ENCODE data around the gene BTBD18.

The BTBD18 gene

DNA sequence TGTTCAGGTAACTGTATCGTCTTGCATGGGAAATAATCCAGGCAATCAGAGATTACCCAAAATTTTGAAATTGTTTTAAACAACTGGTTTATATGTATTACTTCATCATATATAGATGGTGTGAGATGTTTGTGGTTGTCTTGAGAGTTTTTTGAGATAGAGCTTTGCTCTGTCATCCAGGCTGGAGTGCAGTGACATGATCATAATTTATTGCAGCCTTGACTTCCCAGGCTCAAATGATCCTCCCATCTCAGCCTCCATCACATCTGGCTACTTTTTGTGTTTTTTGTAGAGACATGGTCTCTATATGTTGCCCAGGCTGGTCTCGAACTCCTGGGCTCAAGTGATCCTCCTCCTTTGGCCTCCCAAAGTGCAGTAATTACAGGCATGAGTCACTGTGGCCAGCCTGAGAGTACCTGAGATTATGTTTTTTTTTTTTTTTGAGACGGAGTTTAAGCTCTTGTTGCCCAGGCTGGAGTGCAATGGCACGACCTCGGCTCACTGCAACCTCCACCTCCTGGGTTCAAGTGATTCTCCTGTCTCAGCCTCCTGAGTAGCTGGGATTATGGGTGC, 21.5 kb upstream of the BTBD18 start:
- DNase-seq, result no peak

DNA sequence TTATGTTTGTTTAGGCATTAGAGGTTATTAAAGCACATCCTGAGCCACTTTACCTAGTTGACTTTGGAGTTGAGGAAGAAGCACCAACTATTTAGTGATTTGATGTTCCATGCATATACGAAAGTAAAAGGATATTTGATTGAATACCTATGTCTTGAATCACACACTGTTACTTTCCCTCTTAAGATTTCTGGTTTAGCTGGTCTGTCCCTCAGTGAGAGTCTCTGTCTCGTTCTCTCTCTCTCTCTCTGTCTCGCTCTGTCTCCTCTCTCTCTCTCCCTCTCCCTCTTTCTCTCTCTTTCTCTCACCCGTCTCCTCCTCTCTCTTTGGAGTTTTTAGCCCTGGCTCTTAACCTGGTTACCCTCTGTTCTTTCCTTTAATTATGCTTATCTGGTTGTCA, 20.9 kb upstream of the BTBD18 start:
- no peak for DNase-seq

DNA sequence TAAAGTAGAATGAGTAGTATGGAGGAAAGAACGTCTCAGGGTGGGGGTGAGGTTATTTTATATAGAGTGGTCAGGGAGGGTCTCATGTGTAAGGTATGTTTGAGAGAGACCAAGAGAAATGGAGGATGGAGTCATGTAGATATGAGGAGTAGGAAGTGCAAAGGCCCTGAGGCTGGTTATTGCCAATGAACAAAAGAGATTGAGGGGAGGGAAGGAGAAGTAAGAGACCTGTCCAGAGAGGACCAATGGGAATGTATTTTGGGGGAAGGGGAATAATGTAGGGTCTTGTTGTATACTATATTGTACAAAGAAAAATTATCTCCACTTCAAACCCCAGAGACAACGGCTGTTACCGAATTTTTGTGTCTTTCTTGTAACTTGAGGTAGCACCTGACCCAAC, 19.7 kb upstream of the BTBD18 start:
- no peak for DNase-seq

DNA sequence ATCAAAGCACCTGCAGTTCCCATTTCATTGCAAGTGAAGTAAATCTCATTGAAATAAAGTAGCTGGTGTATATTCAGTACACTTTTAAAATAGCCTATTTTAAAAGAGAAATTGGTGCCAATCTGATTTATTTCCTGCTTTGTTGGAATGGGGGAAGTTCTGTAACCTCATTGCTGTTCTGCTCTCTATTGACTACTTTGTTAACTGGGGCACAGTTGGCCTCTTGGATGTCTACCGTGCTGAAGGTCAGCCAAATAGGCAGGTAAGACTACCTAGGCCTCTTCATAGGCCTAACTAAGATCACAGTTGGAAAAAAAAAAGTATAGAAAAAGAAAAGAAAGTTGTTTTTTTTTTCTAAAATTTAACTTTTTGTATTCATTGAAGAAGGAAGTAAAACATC, 19.2 kb upstream of the BTBD18 start:
- no peak for DNase-seq

DNA sequence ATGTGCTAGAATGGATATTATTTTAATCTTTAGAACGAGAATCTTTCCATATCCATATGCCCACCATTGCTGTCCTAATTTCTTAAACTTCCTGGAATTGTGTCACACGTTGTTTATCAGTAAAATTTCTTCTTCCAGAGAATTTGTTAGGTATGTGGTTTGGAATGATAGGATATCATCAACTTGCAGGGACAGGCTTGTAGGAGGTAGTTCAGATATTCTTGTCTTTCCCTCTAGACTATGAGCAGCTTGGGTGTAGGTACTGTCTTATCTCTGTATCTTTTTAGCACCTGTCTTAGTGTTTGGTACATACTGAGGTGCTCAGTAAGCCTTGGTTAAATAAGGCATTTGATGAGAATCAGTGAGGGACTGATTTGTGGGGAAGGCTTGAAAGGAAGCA, 13.4 kb upstream of the BTBD18 start:
- no peak for DNase-seq

DNA sequence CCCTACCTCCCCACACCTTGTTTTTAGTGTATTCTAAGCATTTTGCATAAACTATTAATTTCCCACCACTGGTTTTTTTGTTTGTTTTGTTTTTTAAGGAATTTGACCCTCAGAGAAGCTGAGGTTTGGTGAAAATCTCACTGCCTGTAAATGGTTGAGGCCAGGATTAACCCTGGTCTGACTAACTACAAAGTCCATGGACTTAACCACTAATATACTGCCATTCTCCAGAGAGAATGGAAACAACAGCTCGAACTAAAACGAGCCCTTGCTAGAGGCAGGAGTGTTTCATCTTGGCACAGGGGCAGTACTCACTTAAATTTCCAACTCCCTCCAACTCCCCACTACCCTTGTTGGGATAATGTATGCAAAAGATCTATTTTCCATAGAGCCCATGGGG, 12.9 kb upstream of the BTBD18 start:
- no peak for DNase-seq

DNA sequence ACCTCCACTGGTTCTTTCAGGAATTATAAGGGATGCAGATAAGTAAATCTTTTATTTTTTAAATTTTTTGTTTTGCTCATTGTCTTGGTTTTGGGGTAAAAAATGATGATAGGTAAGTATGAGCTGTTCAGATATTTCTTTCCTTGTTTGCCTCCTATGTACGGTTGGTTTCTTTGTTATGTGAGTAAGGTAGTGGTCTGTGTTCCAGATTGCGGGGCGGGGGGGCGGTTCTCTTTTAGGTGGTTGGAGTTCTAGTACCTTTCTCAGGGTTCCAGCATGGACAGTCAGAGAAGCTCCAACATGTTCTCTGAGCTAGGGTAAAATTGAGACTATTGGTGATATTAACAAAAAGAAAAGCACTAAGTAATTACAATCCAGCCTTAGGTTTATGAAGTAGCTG, 12.4 kb upstream of the BTBD18 start:
- no peak for DNase-seq

DNA sequence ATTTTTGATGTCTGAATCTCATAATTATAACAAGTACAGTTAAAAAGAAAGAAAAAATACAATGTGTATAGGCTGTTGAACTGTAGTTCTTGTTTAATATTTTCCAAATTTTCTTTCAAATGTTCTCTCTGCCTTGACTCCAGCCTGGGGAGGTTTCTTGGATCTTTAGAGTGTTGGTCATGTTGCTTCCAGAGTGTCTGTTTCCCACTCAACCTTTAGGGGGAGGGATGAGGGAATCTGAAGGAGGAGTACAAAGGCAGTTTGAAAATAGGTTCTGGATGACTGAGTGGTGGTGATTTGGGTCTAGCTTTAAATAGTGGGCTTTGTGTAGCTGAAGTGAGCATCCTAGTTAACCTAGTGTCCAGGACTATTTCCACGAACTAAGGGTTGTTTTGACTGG, 11.9 kb upstream of the BTBD18 start:
- no peak for DNase-seq

DNA sequence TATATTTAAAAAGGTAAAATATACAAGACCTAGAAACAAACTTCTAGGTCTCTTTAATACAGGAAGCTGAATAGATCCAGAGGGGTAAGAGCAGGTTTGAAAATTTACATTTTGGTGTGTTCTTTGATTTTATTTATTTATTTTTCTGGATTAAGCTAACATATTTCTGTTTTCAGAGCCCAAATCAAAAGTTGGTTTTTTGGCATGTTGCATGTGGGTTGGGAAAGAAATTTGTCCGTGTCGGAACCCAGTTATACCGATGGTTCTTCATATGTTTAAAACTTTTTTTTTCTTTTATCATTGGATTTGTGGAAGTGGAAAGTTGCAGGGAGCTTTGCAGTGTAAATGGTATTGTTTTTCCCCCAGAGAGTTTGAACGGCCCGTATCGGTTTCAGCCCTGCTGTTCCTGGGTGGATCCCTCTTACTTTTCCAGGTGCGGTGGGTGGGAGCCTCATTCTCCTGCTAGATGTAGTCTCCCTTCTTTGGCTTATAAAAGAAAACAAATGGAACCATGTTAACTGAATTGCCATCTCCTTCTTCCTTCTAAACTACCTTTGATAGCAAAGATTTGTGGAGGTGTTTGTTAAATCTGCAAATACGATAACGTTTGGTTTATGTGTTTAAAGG, 10.7 kb upstream of the BTBD18 start:
- no peak for DNase-seq

DNA sequence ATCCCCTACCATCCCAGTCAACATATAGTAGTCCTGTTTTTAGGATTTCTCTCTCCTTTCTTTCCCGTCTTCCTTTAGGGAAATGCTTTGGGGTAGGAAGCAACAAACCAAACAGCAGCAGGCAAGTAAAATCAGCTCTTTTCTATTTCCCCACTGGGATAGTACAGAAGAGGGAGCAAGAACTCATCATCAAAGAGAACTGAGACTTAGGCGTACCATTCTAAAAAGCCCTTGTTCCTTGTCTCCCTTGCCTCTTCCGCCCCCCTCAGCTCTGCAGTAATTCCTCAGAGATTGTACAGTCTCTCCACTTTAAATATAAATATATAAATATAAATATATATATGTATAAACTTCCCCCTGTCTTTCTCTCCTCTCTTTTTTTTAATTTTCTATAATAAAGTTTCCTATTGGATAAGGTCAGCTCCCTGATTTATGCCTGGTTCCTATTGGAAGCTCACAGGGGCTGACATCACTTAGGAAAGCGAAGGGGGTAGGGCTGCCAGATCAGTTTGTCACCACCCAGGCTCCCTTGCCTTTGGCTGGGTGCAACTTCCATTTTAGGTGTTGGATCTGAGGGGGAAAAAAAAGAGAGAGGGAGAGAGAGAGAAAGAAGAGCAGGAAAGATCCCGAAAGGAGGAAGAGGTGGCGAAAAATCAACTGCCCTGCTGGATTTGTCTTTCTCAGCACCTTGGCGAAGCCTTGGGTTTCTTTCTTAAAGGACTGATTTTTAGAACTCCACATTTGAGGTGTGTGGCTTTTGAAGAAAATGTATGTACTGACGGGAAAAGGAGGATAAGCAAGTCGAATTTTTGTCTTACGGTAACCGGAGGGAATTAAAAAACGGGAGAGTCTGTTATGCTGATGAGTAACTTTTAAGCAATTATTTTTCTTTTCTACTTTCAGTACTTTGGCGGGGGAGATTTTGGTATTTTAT, 9.9 kb upstream of the BTBD18 start, which contains the start of gene CTNND1:
Gene CTNND1 (plus strand): TSS at position 502 of the 934 bp plus-strand sequence. CDS start 29,677 bp downstream, outside the sequence.
- no peak for DNase-seq

DNA sequence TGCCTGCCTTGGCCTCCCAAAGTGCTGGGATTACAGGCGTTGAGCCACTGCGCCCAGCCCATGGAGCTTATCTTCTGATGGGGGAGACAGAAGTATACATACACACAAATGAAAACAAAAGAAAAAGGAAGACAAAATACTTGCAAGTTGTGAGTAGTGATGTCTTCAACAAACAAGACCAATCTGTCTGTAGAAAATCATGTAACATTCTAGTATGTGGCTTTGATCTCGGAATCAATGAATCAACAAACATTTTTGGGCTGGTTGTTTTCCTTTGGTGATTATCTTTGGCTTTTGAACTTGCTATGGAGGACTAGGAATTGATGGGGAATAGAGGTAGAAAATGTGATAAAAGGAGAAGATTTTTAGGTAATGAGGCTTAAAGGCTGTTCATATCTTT, 6.6 kb upstream of the BTBD18 start:
- DNase-seq, result no peak

DNA sequence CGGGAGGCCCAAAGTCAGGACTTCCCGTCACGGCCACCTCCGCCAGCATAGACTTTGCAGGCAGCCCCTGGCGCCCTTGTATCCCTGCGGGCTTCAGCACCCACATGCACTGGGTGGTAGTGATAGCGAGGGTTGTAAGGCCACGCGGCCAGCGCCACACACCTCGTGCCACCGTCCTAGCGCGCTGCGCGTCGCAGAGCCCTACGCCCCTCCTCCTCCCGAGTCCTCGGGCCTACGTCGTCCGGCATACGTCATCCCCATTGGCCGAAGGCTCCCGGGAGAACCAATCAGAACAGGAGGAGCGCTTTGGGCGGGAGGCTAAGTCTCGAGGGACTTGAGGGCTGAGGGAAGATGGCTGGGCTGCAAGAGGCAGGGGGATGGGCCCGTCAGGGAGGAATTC, 1.3 kb upstream of the BTBD18 start:
- no peak for DNase-seq

DNA sequence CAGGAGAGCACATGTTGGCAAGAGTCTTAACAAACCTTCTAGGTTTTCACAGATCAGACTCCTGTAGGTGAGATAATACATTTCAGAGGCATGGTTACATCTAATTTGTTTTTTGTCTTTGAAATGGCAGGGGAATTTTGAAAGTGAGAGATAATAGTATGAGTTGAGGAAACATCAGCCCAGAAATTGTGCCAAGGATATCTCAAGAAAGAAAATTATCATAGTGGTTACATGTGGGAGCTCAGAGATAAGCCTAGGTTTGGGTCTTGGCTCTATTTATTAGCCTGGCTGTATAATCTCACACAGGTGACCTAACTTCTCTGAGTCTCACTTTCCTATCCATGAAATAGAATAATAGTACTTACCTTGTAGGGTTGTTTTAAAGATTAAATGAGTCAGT, 443 bp downstream of the BTBD18 start:
- DNase-seq, result no peak

DNA sequence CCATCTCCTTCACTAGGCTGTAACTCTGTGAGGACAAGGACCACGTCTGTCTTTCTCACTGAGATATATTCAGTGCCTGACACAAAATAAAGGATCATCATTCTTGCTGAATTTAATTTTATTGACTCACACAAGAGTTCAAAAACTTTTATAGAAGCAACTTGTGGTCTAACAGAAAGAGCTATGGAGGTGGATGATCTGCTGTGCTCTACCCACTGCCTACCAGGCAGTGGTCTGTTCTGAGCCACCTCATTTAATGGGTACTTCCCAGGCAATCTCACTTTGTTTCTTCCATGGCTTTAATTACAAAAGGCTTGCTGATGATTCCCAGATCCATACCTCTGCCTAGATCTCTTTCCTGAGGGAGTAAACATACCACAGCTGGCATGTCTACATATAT, 4.7 kb downstream of the BTBD18 start:
- DNase-seq, result no peak

DNA sequence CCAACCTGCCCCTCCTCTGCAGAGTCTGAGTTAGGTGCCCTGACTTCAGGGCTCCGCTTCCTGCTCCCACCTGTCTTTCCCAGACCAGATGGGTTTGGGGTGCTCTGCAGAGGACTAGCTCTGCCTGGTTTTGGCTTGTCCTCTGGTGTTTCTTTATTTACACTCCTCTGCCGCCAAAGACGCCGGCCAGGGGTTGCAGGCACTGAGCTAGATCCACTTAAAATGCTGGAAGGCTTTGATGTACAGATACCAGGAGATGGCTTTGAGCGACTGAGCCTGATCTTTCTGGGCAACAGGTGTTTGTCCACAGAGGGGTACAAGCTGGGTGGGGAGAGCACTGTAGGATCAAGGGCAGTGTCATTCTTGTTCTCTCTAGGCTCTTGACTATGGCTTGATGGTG, 6.4 kb downstream of the BTBD18 start:
- DNase-seq, result no peak

DNA sequence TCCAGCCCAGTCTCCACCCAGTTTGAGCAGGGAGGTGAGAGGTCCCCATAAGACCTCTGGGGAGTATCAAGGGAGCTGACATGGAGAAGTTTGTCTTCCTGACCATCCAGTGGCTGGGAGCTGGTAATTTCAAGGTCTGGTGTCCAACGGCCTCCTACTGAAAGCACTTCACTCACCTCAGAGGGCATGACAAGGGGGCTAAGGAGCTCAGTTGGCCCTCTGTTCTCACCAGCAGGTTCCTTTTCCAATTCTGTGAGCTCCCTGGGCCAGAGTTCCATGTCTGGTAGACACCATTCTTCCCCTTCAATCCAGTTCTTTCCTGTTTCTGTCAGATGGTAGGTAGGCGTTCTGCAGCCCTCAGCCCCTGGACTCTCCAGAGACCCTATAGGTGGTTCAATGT, 7.3 kb downstream of the BTBD18 start:
- no peak for DNase-seq

DNA sequence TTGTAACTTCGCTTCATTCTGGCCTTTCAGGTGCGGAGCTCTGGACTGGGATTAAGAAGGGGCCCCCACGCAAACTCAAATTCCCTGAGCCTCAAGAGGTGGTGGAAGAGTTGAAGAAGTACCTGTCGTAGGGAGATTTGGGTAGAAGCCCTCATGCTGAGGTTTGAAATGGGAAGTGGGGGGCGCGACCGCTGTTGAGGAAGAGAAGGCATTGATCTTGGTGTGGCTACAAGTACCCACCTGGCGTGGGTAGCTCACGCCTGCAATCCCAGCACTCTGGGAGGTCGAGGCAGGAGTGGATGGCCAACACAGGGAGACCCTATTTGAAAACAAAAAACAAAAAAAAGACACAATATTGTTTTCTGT, 9.5 kb downstream of the BTBD18 start:
- no peak for DNase-seq

DNA sequence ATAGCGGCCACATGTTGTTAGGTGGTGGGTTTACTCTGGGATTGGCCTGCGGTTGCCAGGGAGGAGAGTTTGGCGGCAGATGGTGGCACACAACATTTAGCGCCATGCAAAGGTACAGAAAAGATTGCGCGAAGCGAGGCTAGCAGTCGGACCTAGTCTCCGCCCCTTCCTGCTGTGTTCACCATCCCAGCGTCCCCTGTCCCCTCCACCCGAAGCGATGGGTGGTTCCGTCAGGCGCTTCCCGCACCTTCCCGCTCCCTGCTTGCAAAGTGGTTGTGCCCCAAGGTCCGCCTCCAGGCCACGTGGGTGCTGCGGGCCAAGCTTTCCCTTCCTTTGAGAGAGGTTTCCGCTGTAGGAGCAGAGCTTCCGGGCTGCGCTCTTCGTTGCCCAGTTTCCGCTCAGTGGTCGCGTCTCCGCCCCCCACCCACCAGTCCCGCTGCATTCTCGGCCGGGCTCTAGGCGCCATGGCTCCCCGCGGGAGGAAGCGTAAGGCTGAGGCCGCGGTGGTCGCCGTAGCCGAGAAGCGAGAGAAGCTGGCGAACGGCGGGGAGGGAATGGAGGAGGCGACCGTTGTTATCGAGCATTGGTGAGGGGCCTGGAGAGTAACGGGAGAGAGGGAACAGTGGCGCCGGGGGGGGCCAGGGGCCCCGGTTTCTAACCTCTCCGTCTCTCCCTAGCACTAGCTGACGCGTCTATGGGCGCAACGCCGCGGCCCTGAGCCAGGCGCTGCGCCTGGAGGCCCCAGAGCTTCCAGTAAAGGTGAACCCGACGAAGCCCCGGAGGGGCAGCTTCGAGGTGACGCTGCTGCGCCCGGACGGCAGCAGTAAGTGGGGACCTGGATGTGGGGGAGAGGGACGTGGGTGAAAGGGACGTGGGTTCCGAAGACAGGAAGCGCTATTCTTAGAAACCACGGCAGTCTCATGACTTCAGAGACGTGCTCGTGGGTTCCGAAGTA, 10.2 kb downstream of the BTBD18 start, which contains the start of gene SELENOH:
Gene SELENOH (plus strand): TSS at position 360 of the 955 bp plus-strand sequence. CDS start 105 bp downstream, at position 465.
- peak; percentile 86 for DNase-seq

DNA sequence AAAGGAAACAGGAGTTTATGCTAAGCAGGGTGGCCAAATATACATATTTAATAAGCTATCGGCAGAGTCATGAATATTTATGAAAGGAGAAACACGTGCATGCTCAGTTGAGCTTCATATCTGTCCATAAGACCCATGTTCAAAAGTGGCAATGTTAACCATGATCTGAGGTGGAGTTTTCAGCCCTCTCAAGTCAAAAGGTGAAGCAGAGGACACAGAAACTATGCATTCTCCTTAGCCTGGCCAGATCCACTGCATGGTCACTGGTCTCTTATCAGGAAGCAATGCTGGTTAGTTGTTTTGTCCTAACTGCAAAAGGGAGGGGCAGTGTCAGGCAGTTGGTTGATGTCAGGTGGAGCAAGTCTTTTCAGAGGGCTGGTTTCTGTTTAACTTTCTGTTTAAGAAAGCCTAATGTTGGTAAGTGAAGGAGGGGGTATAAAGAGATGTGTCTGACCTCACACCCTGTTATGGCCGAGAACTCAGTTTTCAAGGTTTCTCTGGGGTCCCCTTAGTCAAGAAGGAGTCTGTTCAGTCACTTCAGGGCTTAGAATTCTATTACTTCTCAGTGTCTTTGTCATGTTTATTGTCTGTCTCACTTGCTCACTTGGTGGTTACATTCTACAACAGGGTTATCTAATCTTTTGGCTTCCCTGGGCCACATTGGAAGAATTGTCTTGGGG, 15.9 kb downstream of the BTBD18 start:
- no peak for DNase-seq

DNA sequence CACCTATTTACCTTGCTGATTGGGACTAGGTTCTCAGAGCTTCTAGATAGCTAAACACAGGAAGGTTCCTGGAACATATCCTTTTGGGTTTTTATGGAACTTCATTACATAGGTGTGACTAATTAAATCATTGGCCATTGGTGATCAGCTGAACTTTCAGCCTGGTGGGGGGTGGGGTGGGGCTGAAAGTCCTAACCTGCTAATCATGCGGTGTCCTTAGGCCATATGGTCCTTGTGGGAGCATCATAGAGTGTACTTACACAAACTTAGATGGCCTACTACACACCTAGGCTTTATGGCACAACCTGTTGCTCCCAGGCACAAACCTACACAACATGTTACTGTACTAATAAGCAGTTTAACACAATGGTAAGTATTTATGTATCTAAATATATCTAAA, 19.0 kb downstream of the BTBD18 start:
- no peak for DNase-seq

DNA sequence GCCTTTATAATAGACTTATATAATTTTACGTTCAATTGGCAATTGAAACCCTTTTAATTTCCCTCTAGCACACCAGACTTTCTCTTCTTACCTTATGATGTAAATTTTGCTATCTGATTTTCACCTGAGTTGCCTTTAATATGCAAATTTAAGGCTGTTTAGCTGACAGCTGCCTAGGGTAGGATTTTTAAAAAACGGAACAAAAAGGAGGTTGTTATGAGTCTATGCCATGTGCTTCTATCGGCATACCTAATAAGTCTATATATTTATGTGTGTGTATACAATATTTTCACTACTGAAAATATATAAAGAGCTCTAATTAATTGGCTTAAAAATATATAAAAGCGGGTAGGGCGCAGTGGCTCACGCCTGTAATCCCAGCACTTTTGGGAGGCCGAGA, 22.1 kb downstream of the BTBD18 start:
- DNase-seq, result no peak

DNA sequence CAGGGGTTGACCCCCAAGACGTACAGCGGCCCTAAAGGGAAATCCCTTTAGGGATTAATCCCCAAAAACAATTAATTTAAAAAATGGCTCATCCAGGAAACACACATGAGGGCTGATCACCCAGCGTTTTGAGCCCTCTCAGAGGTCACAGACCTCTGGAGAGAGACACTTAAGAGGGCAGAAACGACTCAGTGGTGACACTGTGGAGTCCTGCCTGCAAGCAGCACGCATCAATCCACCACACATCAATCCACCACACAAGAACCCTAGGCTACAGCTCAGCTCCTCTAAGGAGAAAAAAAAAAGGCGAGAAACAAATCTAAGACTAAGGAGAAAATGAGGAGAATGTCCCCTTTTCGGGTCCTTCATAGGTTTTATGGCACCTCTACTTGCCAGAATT, 22.8 kb downstream of the BTBD18 start:
- DNase-seq, result no peak

Measured in effector CD4-positive, alpha-beta T cell (primary cell).